ENCODE data around the gene UQCRC1. TPM values are rescaled to one million over a fixed set of nuclear protein-coding genes. Genes with fewer than 3 reads are reported as not detected.

UQCRC1 gene
- total RNA-seq, 1 experiment from 2014 or later, result 610 TPM

GRCh38 chr3:48624767-48625166 is 15.3 kb upstream of the UQCRC1 start:
- Histone ChIP-seq H3K27me3 (ENCODE audit: control insufficient read depth, insufficient read depth, low read length) (no peaks in the 10 kb centered on the region), H3K36me3 (replicated peaks; ENCODE audit: control insufficient read depth, insufficient read depth, low read length) (peaks cover 32% of the 10 kb centered on the region), H3K4me3 (ENCODE audit: insufficient read depth, low read depth, low read length) (no peak overlapping the region)
- no peak for DNase-seq

- H3K4me3 ChIP-seq (ENCODE audit: insufficient read depth, low read depth, low read length), result no peak overlapping the region
- H3K27me3 ChIP-seq (ENCODE audit: control insufficient read depth, insufficient read depth, low read length), result no peaks in the 10 kb centered on the region
- no peak for DNase-seq
- H3K36me3 ChIP-seq (replicated peaks; ENCODE audit: control insufficient read depth, insufficient read depth, low read length), result peaks cover 28% of the 10 kb centered on the region
These were observed 14.6 kb upstream of the UQCRC1 start for GRCh38 chr3:48623851-48624547.

- no peaks in the 10 kb centered on the region for H3K27me3 ChIP-seq (ENCODE audit: control insufficient read depth, insufficient read depth, low read length)
- peaks cover 7% of the 10 kb centered on the region for H3K36me3 ChIP-seq (replicated peaks; ENCODE audit: control insufficient read depth, insufficient read depth, low read length)
- no peak within 1 kb of the TSS for H3K4me3 ChIP-seq (ENCODE audit: insufficient read depth, low read depth, low read length)
- DNase-seq, result no peak
These were observed 12.0 kb upstream of the UQCRC1 start, which contains the start of gene TMEM89 for GRCh38 chr3:48621461-48621869. Gene TMEM89, minus strand, starts transcription at chr3:48621769. Its CDS starts 13 bp downstream, at chr3:48621756.

DNA sequence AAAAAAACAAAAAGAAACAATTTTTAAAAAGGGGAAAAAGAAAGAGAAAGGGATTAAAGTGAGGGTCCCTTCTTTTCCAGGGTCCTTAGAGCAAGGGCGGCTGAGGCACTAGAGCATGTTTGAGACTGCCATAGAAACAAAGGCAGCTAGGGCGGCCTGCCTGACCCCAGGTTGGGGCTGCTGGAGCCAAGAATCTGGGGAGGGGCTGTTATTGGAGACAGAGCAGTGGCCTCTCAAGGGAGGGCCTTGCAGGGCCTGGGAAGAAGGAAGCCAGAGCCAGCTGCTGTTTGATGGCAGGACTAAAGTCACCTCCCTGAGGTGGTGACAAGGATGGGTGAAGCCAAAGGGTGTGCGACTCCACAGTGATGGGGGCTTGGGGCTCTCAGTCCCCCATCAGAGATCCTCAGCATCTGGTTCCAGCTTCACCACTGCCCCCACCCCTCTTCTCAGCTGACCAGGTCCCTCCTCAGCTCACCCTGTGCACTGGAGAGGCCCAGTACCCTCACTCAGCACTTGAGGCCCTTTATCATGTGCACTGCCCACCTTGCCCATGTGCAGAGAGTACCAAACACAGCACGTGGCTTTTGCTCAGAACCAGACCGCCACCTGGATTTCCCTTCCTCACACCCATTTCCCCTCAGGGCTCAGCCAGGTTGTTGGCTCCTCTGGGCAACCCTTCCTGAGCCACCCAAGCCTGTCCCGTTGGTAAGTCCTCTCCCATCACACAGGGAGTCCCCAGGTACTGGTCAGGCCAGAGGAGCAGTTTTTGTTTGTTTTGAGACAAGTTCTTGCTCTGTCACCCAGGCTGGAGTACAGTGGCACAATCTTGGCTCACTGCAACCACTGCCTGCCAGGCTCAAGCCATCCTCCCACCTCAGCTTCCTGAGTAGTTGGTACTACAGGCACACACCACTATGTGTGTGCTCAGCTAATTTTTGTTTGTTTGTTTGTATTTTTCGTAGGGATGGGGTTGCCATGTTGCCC is 10.4 kb upstream of the UQCRC1 start:
- H3K4me3 ChIP-seq (ENCODE audit: insufficient read depth, low read depth, low read length), result no peak overlapping the region

GRCh38 chr3:48617559-48617958 is 8.1 kb upstream of the UQCRC1 start:
- DNase-seq, result no peak

More for the DNA sequence above, 10.4 kb upstream of the UQCRC1 start:
- DNase-seq, result no peak
- Histone ChIP-seq H3K27me3 (ENCODE audit: control insufficient read depth, insufficient read depth, low read length) (no peaks in the 10 kb centered on the region), H3K36me3 (replicated peaks; ENCODE audit: control insufficient read depth, insufficient read depth, low read length) (no peaks in the 10 kb centered on the region; the same call in 1 of the 2 replicates)

GRCh38 chr3:48614044-48614443 is 4.6 kb upstream of the UQCRC1 start:
- no peaks in the 10 kb centered on the region; the same call in 1 of the 2 replicates for H3K36me3 ChIP-seq (replicated peaks; ENCODE audit: control insufficient read depth, insufficient read depth, low read length)
- H3K27me3 ChIP-seq (ENCODE audit: control insufficient read depth, insufficient read depth, low read length), result no peaks in the 10 kb centered on the region
- no peak for DNase-seq
- no peak overlapping the region for H3K4me3 ChIP-seq (ENCODE audit: insufficient read depth, low read depth, low read length)

More at GRCh38 chr3:48617559-48617958, 8.1 kb upstream of the UQCRC1 start:
- Histone ChIP-seq H3K36me3 (replicated peaks; ENCODE audit: control insufficient read depth, insufficient read depth, low read length) (no peaks in the 10 kb centered on the region; the same call in 1 of the 2 replicates), H3K27me3 (ENCODE audit: control insufficient read depth, insufficient read depth, low read length) (no peaks in the 10 kb centered on the region), H3K4me3 (ENCODE audit: insufficient read depth, low read depth, low read length) (no peak overlapping the region)

GRCh38 chr3:48612309-48612708 is 2.9 kb upstream of the UQCRC1 start:
- H3K27me3 ChIP-seq (ENCODE audit: control insufficient read depth, insufficient read depth, low read length), result no peaks in the 10 kb centered on the region
- no peak overlapping the region for H3K4me3 ChIP-seq (ENCODE audit: insufficient read depth, low read depth, low read length)
- no peak for DNase-seq
- no peaks in the 10 kb centered on the region; the same call in 1 of the 2 replicates for H3K36me3 ChIP-seq (replicated peaks; ENCODE audit: control insufficient read depth, insufficient read depth, low read length)

DNA sequence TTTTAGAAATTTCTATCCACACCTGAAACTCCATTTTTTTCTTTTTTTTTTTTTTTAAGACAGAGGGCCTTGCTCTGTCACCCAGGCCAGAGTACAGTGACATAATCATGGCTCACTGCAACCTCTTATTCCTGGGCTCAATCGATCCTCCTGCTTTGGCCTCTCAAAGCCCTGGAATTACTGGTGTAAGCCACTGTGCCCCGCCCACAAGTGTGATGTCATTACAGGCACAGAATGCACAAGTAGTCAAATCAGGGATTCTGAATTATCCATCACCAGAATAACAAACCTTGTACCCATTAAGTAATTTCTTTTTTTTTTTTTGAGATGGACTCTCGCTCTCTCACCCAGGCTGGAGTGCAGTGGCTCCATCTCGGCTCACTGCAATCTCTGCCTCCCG is 1.9 kb downstream of the UQCRC1 start:
- no peaks in the 10 kb centered on the region for H3K27me3 ChIP-seq (ENCODE audit: control insufficient read depth, insufficient read depth, low read length)
- no peak overlapping the region for H3K4me3 ChIP-seq (ENCODE audit: insufficient read depth, low read depth, low read length)
- peaks cover 34% of the 10 kb centered on the region for H3K36me3 ChIP-seq (replicated peaks; ENCODE audit: control insufficient read depth, insufficient read depth, low read length)
- DNase-seq, result no peak

- Histone ChIP-seq H3K27me3 (ENCODE audit: control insufficient read depth, insufficient read depth, low read length) (no peaks in the 10 kb centered on the region), H3K36me3 (replicated peaks; ENCODE audit: control insufficient read depth, insufficient read depth, low read length) (peaks cover 67% of the 10 kb centered on the region), H3K4me3 (ENCODE audit: insufficient read depth, low read depth, low read length) (no peak overlapping the region)
- DNase-seq, result no peak
These were observed 7.8 kb downstream of the UQCRC1 start for GRCh38 chr3:48601622-48601994.

DNA sequence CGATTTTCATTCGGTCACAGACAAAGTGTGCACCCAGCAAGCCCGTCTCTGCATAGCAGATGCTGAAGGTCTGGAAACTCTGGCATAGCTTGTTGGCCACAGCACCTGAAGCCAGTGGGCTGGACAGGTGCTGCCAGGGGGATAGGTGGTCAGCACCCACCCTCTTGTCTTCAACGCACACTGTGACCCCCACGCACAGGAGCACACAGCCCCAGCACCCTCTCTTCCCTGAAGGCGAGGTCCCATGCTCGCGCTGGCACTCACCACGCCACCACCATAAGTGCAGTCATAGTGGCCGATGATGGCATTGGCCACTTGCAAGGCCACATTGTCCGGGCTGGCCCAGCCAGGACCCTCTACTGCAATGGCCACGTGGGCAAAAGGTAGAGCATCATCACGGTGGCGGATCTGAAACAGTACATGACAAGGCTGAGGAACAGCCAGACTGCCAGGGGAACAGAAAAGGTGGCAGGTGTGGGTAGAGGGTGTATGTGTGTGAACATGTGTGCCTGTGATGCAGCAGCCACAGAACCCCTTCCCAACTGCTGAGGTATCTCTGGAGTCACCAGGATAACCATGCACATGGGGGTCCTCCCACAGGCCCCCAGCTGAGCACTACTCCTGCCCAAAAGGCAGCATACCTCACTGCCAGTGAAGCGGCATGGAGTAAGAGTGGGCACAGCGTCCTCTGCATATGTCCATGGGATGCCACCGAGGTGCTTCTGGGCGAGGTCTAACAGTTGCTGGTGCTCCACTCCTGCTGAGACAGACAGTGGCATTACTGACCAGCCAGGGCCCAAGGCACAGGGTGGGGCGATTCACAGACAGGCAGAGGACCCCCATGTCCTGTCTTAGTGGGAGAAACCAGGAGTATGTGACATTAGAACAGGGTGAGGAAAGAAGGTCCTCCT is 8.5 kb downstream of the UQCRC1 start:
- Histone ChIP-seq H3K36me3 (replicated peaks; ENCODE audit: control insufficient read depth, insufficient read depth, low read length) (peaks cover 67% of the 10 kb centered on the region), H3K27me3 (ENCODE audit: control insufficient read depth, insufficient read depth, low read length) (no peaks in the 10 kb centered on the region), H3K4me3 (ENCODE audit: insufficient read depth, low read depth, low read length) (no peak overlapping the region)
- no peak for DNase-seq

DNA sequence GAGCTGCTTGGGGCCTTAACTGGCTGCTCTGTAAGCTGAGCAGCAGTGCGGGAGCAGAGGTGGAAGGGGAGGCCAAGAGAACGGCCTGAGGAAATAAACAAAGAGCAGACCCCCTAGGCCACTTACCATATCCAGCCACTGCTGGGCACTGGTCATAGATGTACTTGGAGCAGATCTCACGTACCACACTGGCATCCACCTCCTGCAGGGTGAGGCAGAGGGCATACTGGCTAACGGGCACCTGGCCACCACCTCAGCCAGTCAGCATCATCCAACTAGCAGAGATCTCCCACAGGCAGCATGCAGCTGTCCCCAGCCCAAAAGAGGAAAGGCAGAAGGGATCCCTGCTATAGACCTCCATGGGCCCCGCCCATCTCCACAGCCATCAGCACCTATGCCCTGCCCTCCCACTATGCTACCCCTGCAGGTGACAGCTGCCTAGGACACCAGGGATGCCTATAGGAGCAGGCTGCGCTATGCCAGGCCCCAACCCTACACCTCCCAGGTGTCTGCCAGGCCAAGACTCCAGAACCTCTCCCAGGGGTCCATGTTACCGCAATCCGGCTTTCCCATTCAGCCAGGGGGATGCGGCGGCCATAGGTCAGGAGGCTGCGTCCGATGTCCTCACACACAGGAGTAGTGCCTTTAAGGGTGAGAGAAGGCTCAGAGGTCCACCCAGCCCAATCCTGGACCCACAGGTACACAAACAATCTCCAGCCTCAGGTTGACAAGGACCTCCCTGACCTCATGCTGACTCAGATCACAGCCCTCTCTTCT is 9.7 kb downstream of the UQCRC1 start:
- Histone ChIP-seq H3K4me3 (ENCODE audit: insufficient read depth, low read depth, low read length) (no peak overlapping the region), H3K36me3 (replicated peaks; ENCODE audit: control insufficient read depth, insufficient read depth, low read length) (peaks cover 54% of the 10 kb centered on the region), H3K27me3 (ENCODE audit: control insufficient read depth, insufficient read depth, low read length) (peaks cover 4% of the 10 kb centered on the region)
- DNase-seq, result no peak

GRCh38 chr3:48599077-48599501 is 10.4 kb downstream of the UQCRC1 start:
- H3K36me3 ChIP-seq (replicated peaks; ENCODE audit: control insufficient read depth, insufficient read depth, low read length), result peaks cover 48% of the 10 kb centered on the region

DNA sequence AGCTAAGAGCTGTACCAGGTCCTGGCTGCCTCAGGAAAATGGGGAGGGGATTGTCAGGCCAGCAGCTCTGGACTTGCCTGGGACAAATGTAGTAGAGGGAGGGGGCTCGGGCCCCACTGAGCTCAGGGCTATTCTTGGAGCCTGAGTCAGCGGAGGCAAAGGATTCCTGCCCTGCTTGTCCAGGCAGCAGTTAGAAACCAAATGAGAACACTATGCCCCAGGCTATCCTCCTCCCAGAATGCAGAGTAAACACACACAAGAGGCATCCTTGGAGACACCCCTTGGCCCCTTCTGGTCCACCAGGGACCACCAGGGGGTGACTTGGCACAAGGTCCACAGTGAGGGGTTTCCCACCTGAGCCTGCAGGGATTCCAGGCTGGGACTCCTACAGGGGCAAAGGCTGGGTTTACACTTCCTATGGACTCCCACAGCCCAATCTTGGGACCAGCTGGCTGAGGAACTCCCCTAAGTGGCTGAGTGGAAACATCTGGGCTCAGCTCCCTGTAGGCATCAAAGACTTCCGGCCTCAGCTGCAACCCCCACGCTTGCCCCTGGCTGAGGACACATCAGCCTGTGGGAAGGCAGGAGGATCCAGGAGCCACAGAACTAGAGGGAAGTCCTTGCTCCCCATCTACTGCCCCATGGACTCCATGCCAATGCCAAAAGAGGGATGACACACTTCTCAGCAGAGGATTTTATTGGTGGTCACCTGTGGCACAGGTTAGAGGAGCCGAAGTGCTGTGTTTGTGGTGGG is 10.9 kb downstream of the UQCRC1 start:
- DNase-seq, result no peak
- Histone ChIP-seq H3K4me3 (ENCODE audit: insufficient read depth, low read depth, low read length) (no peak overlapping the region), H3K27me3 (ENCODE audit: control insufficient read depth, insufficient read depth, low read length) (peaks cover 7% of the 10 kb centered on the region), H3K36me3 (replicated peaks; ENCODE audit: control insufficient read depth, insufficient read depth, low read length) (peaks cover 42% of the 10 kb centered on the region)

More at GRCh38 chr3:48599077-48599501, 10.4 kb downstream of the UQCRC1 start:
- no peak for DNase-seq
- no peak overlapping the region for H3K4me3 ChIP-seq (ENCODE audit: insufficient read depth, low read depth, low read length)
- peaks cover 7% of the 10 kb centered on the region for H3K27me3 ChIP-seq (ENCODE audit: control insufficient read depth, insufficient read depth, low read length)
